ENCODE measurements around the gene PIP5K1C. TPM values are rescaled to one million over a fixed set of nuclear protein-coding genes. Genes with fewer than 3 reads are reported as not detected.

Gene PIP5K1C
- total RNA-seq, 2 donors from 2014 or later, result 16.6 to 30.7 TPM

DNA sequence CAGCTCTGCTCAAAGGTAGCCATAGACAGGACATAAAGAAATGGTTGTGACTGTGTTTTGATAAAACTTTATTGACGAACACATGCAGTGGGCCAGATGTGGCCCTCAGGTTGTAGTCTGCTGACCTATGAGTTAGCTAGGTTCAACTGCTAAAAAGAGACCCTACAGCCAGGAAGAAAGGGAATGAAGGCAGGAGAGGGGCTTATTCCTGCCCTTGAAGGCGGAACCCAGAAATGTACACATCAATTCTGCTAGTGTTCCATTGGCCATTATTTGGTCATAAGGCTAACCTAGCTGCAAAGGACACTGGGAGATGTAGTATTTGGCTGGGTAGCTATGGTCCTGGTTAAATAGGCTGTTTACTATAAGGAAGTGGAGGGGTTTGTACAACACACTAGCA, 43.2 kb upstream of the PIP5K1C start:
- Histone ChIP-seq H3K4me1 (no peaks in the 10 kb centered on the region), H3K4me3 (no peak overlapping the region), H3K27ac (no peak overlapping the region), H3K36me3 (replicated peaks in 1 of 2; ENCODE audit: insufficient read depth in 1 of 2, low read depth in 2 of 2) (no peaks in the 10 kb centered on the region), H3K9me3 (no peaks in the 10 kb centered on the region), H3K27me3 (no peaks in the 10 kb centered on the region)
- WGBS, 2 donors, result 94 to 97% methylated on average over 2 of the region's 2 CpGs
- ATAC-seq (no peak), DNase-seq (no peak)
- intact Hi-C loops (cut with DNase I), result no loop called here
- no peak for TF ChIP-seq POLR2A (IDR thresholded peaks at IDR 0.05)
- TF ChIP-seq, protein P1, sequence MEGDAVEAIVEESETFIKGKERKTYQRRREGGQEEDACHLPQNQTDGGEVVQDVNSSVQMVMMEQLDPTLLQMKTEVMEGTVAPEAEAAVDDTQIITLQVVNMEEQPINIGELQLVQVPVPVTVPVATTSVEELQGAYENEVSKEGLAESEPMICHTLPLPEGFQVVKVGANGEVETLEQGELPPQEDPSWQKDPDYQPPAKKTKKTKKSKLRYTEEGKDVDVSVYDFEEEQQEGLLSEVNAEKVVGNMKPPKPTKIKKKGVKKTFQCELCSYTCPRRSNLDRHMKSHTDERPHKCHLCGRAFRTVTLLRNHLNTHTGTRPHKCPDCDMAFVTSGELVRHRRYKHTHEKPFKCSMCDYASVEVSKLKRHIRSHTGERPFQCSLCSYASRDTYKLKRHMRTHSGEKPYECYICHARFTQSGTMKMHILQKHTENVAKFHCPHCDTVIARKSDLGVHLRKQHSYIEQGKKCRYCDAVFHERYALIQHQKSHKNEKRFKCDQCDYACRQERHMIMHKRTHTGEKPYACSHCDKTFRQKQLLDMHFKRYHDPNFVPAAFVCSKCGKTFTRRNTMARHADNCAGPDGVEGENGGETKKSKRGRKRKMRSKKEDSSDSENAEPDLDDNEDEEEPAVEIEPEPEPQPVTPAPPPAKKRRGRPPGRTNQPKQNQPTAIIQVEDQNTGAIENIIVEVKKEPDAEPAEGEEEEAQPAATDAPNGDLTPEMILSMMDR (IDR thresholded peaks at IDR 0.05), result no peak

GRCh38 chr19:3740431-3740830, 40.2 kb upstream of the PIP5K1C start:
- no peaks in the 10 kb centered on the region for H3K36me3 ChIP-seq (replicated peaks in 1 of 2; ENCODE audit: insufficient read depth in 1 of 2, low read depth in 2 of 2)
- DNase-seq, result no peak
- no peak for ATAC-seq
- H3K4me1 ChIP-seq, result no peaks in the 10 kb centered on the region
- no peak overlapping the region for H3K27ac ChIP-seq
- 96% methylated on average over 5 of the region's 24 CpGs; no CpG with 5 or more reads in 1 of the 2 donors for WGBS, 2 donors
- H3K4me3 ChIP-seq, result no peak overlapping the region
- intact Hi-C loops (cut with DNase I), result no loop called here
- TF ChIP-seq POLR2A (IDR thresholded peaks at IDR 0.05), result no peak
- TF ChIP-seq, protein P1 (IDR thresholded peaks at IDR 0.05), result no peak
- no peaks in the 10 kb centered on the region for H3K27me3 ChIP-seq
- no peaks in the 10 kb centered on the region for H3K9me3 ChIP-seq

DNA sequence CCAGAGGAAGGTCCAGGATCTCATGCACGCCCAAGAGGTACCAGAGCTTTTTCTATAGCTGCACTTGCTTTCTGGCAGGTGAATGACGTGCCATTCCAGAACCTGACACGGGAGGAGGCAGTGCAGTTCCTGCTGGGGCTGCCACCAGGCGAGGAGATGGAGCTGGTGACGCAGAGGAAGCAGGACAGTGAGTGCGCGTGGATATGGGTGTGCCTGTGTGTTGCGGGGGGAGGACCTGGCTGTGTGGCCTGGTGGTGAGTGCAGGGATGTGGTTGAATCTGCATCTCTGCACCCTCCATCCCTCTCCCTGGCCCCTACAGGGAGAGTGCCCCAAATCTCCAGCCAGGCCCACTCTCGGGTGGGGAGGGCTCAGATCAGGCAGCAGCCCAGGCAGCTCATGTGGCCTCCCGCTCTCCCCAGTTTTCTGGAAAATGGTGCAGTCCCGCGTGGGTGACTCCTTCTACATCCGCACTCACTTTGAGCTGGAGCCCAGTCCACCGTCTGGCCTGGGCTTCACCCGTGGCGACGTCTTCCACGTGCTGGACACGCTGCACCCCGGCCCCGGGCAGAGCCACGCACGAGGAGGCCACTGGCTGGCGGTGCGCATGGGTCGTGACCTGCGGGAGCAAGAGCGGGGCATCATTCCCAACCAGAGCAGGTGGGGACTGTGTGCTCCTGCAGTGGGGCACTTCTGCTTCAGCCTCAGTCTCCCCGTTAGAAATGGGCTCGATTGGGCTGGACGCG, 38.4 kb upstream of the PIP5K1C start:
- ATAC-seq (no peak), DNase-seq (no peak)
- H3K9me3 ChIP-seq, result no peaks in the 10 kb centered on the region
- TF ChIP-seq, protein P1 (IDR thresholded peaks at IDR 0.05), result no peak
- TF ChIP-seq POLR2A (IDR thresholded peaks at IDR 0.05), result no peak
- peaks cover 0 to 3% of the 10 kb centered on the region in 2 donors for H3K36me3 ChIP-seq (replicated peaks in 1 of 2; ENCODE audit: insufficient read depth in 1 of 2, low read depth in 2 of 2)
- H3K27me3 ChIP-seq, result no peaks in the 10 kb centered on the region
- H3K4me1 ChIP-seq, result no peaks in the 10 kb centered on the region
- no peak overlapping the region for H3K4me3 ChIP-seq
- WGBS, 2 donors, result 95 to 96% methylated on average over 21 to 32 of the region's 32 CpGs
- intact Hi-C loops (cut with DNase I), result no loop called here
- no peak overlapping the region for H3K27ac ChIP-seq

GRCh38 chr19:3737487-3738205, 37.4 kb upstream of the PIP5K1C start:
- DNase-seq, result no peak
- H3K9me3 ChIP-seq, result no peaks in the 10 kb centered on the region
- no peak overlapping the region for H3K4me3 ChIP-seq
- H3K36me3 ChIP-seq (replicated peaks in 1 of 2; ENCODE audit: insufficient read depth in 1 of 2, low read depth in 2 of 2), result peaks cover 0 to 3% of the 10 kb centered on the region in 2 donors
- WGBS, 2 donors, result 83% methylated on average over 9 to 10 of the region's 10 CpGs
- TF ChIP-seq, protein P1 (IDR thresholded peaks at IDR 0.05), result no peak
- no peak for TF ChIP-seq POLR2A (IDR thresholded peaks at IDR 0.05)
- intact Hi-C loops (cut with DNase I), result no loop called here
- no peak overlapping the region for H3K27ac ChIP-seq
- no peaks in the 10 kb centered on the region for H3K4me1 ChIP-seq
- no peaks in the 10 kb centered on the region for H3K27me3 ChIP-seq
- no peak for ATAC-seq

All from body of pancreas (tissue), 4 donors.